ENCODE results near the gene OR10V1. TPM values are rescaled to one million over a fixed set of nuclear protein-coding genes. Genes with fewer than 3 reads are reported as not detected.
A peak's percentile ranks its signal among the peaks of the same experiment; 100 is the strongest.

OR10V1 gene, protein sequence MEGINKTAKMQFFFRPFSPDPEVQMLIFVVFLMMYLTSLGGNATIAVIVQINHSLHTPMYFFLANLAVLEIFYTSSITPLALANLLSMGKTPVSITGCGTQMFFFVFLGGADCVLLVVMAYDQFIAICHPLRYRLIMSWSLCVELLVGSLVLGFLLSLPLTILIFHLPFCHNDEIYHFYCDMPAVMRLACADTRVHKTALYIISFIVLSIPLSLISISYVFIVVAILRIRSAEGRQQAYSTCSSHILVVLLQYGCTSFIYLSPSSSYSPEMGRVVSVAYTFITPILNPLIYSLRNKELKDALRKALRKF
- not detected for total RNA-seq

DNA sequence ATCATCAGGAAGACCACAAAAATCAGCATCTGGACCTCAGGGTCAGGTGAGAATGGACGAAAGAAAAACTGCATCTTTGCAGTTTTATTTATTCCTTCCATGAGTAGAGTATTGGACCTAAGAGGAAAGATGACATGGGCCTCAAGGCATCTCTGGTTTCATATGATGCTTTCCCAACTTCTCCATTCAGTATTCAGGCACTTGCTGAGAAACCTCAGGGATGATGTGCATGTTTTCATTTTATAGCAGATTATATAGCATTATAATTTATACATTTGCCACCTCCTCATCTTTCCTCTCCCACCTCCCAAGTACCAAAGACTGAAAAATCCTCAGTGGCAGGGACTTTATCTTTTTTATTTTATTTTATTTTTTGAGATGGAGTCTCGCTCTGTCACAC is at the start of gene OR10V1:
Gene OR10V1 (minus strand): TSS at position 101 of the 400 bp plus-strand sequence. CDS start 0 bp downstream, at position 101.
- ChIA-PET CTCF (no interaction called here), POLR2A (no interaction called here)
- Mint-ChIP-seq H3K27me3 (peaks cover 33% of the 10 kb centered on the region), H3K4me1 (no peaks in the 10 kb centered on the region), H3K4me3 (no peak within 1 kb of the TSS), H3K9me3 (no peaks in the 10 kb centered on the region), H3K27ac (no peak within 1 kb of the TSS), H3K36me3 (ENCODE audit: low read depth) (no peaks in the 10 kb centered on the region)
- DNase-seq, result no peak

- Mint-ChIP-seq H3K36me3 (ENCODE audit: low read depth) (peaks cover 61% of the 10 kb centered on the region), H3K4me1 (peaks cover 64% of the 10 kb centered on the region), H3K27me3 (no peaks in the 10 kb centered on the region), H3K27ac (no peak overlapping the region), H3K4me3 (no peak overlapping the region), H3K9me3 (no peaks in the 10 kb centered on the region)
- ChIA-PET CTCF (no interaction called here), POLR2A (interaction anchor here (1.3 kb wide), 1 partner anchor 26 kb away, joined by 3 read pairs; no protein-coding TSS in a partner anchor)
- DNase-seq, result no peak
These were observed 48.3 kb upstream of the OR10V1 start for GRCh38 chr11:59761993-59762392.

DNA sequence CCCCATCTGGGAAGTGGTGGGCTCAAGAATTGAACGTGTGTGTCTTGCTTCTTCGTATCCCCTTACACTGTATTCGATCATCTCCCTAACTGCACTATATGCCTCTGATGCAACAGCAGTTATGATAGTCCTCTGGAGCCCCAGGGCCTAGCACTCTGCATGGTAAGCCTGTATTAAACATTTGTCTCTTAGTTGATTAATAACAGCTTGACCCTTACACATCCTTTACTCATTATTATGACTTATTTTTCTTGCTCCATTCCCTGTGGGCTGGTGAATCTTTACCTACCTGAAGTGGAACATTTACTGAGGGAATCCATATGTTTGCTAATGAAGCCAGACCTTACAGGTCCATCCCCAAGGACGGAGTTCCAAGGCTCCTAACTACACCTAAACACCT is 47.1 kb upstream of the OR10V1 start:
- Mint-ChIP-seq H3K4me3 (no peak overlapping the region), H3K27me3 (no peaks in the 10 kb centered on the region), H3K9me3 (no peaks in the 10 kb centered on the region), H3K4me1 (peaks cover 75% of the 10 kb centered on the region), H3K36me3 (ENCODE audit: low read depth) (peaks cover 72% of the 10 kb centered on the region), H3K27ac (no peak overlapping the region)
- DNase-seq, result no peak
- CTCF ChIA-PET, result interaction anchor here (1.2 kb wide), 1 partner anchor 32 kb away, joined by 4 read pairs; no protein-coding TSS in a partner anchor
- POLR2A ChIA-PET, result interaction anchor here (1.3 to 1.7 kb wide), 2 partner anchors 23 to 27 kb away, joined by 3 to 4 read pairs; no protein-coding TSS in a partner anchor

DNA sequence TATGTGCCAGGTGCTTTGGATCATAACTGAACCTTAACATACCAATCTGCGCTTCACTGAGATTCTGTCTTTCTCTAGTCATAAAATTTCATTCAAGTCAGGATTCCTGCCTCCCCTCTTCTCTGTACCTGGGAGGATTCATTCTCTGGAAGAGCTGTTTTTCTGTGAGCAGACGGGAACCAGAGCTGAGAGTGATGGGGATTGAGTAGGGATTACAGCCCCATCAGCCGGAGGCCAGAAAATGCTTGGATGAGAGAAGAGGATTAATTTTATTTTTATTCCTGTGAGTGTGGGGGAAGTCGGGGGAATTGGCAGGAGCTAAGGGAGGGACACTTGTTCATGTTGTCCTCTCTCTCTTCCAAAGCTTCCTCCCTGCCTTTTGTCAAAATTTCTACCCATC is 46.3 kb upstream of the OR10V1 start:
- no peak overlapping the region for H3K4me3 Mint-ChIP-seq

GRCh38 chr11:59758401-59759037 is 44.9 kb upstream of the OR10V1 start:
- CTCF ChIA-PET, result no interaction called here
- Mint-ChIP-seq H3K27ac (no peak overlapping the region), H3K27me3 (no peaks in the 10 kb centered on the region), H3K36me3 (ENCODE audit: low read depth) (peaks cover 64% of the 10 kb centered on the region), H3K4me1 (peaks cover 65% of the 10 kb centered on the region), H3K9me3 (no peaks in the 10 kb centered on the region), H3K4me3 (no peak overlapping the region)
- no peak for DNase-seq
- POLR2A ChIA-PET, result interaction anchor here (0.6 to 1.0 kb wide), 2 partner anchors 43 to 47 kb away, joined by 3 read pairs; no protein-coding TSS in a partner anchor

More for the DNA sequence above, 46.3 kb upstream of the OR10V1 start:
- Mint-ChIP-seq H3K36me3 (ENCODE audit: low read depth) (peaks cover 70% of the 10 kb centered on the region), H3K9me3 (no peaks in the 10 kb centered on the region), H3K4me1 (peaks cover 70% of the 10 kb centered on the region), H3K27ac (no peak overlapping the region), H3K27me3 (no peaks in the 10 kb centered on the region)
- CTCF ChIA-PET, result interaction anchor here (1.2 kb wide), 1 partner anchor 33 kb away, joined by 4 read pairs; no protein-coding TSS in a partner anchor
- POLR2A ChIA-PET, result interaction anchor here (0.6 to 1.7 kb wide), 4 partner anchors 13 to 42 kb away, joined by 3 to 4 read pairs (median 3); no protein-coding TSS in a partner anchor
- DNase-seq, result no peak

GRCh38 chr11:59756845-59757244 is 43.2 kb upstream of the OR10V1 start:
- H3K4me3 Mint-ChIP-seq, result peak overlapping the region; percentile 84
- peaks cover 56% of the 10 kb centered on the region for H3K4me1 Mint-ChIP-seq
- H3K27ac Mint-ChIP-seq, result peak overlapping the region; percentile 38
- no peak for DNase-seq
- peaks cover 50% of the 10 kb centered on the region for H3K36me3 Mint-ChIP-seq (ENCODE audit: low read depth)
- ChIA-PET CTCF (interaction anchor here (1.0 to 6.1 kb wide), 4 partner anchors 10 to 162 kb away, joined by 3 to 99 read pairs (median 17); no protein-coding TSS in a partner anchor), POLR2A (interaction anchor here (1.3 to 5.3 kb wide), 7 partner anchors 9 to 88 kb away, joined by 3 to 64 read pairs (median 59); partner anchors contain the start of genes MRPL16 and PATL1)
- H3K9me3 Mint-ChIP-seq, result no peaks in the 10 kb centered on the region
- H3K27me3 Mint-ChIP-seq, result no peaks in the 10 kb centered on the region

GRCh38 chr11:59756558-59756840 is 42.9 kb upstream of the OR10V1 start:
- ChIA-PET POLR2A (interaction anchor here (1.3 to 5.3 kb wide), 7 partner anchors 10 to 87 kb away, joined by 3 to 64 read pairs (median 59); partner anchors contain the start of genes MRPL16 and PATL1), CTCF (interaction anchor here (0.7 to 6.1 kb wide), 5 partner anchors 10 to 163 kb away, joined by 3 to 99 read pairs (median 3); no protein-coding TSS in a partner anchor)
- DNase-seq, result no peak
- peaks cover 49% of the 10 kb centered on the region for H3K36me3 Mint-ChIP-seq (ENCODE audit: low read depth)
- H3K27ac Mint-ChIP-seq, result peak overlapping the region; percentile 64
- H3K4me1 Mint-ChIP-seq, result peaks cover 56% of the 10 kb centered on the region
- no peaks in the 10 kb centered on the region for H3K9me3 Mint-ChIP-seq
- H3K27me3 Mint-ChIP-seq, result no peaks in the 10 kb centered on the region
- peak overlapping the region; percentile 84 for H3K4me3 Mint-ChIP-seq

DNA sequence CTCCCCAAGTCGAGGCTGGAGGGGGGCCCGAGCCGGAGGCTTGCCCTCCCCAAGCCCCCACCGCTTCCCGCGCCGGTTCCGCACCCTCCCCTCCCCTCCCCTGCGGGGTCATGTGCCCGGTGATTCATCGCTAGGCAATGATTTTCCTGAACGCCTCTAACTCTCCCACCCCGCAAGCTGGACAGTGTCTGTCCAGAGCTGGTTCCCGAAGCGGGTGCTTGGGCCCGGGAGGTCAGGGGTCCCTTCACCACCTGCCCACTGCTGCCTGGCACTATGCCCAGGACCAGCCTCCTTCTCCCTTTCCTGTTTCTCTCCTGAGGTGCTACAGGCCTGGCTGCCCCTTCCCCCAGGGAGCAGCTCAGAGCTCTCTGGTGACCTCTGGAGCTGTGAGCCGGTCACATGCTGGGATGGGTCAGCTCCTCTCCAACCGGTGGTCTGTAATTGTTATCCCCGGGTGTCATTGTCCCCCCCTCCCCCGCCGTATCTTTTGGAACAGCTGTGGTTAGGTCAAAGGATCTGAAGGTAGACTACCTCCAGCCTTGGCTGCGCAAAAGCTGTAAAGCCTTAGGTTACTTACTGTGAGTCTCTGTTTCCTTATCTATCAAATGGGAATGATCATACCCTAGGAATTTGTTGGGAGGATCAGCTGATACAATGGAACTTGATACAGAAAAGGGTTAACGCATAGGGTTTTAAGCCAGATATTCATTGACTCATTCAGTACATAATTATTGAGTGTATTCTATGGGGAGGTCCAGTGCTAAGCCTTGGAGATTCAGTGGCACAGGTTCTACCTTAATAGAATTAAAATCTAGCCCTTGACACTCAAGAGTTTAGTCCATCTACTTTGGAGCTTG is 42.3 kb upstream of the OR10V1 start:
- peak overlapping the region; percentile 64 for H3K27ac Mint-ChIP-seq

GRCh38 chr11:59754859-59755700 is 41.4 kb upstream of the OR10V1 start, which contains the start of gene STX3:
STX3 (plus strand) TSS chr11:59755376; CDS start chr11:59755606, 230 bp downstream.
- H3K36me3 Mint-ChIP-seq (ENCODE audit: low read depth), result peaks cover 36% of the 10 kb centered on the region
- peak; percentile 80 for DNase-seq
- ChIA-PET CTCF (interaction anchor here (0.7 to 6.1 kb wide), 18 partner anchors 9 to 164 kb away, joined by 3 to 99 read pairs (median 5); partner anchors contain the start of genes MRPL16 and PATL1), POLR2A (interaction anchor here (0.7 to 5.3 kb wide), 17 partner anchors 11 to 146 kb away, joined by 3 to 64 read pairs (median 4); partner anchors contain the start of genes MRPL16 and PATL1)
- peak within 1 kb of the TSS; percentile 84 for H3K4me3 Mint-ChIP-seq
- H3K4me1 Mint-ChIP-seq, result peaks cover 43% of the 10 kb centered on the region
- peak within 1 kb of the TSS; percentile 83 for H3K27ac Mint-ChIP-seq
- H3K9me3 Mint-ChIP-seq, result no peaks in the 10 kb centered on the region
- H3K27me3 Mint-ChIP-seq, result peaks cover 3% of the 10 kb centered on the region

More for the DNA sequence above, 42.3 kb upstream of the OR10V1 start:
- Mint-ChIP-seq H3K27me3 (no peaks in the 10 kb centered on the region), H3K4me1 (peaks cover 50% of the 10 kb centered on the region), H3K9me3 (no peaks in the 10 kb centered on the region), H3K4me3 (peak overlapping the region; percentile 84), H3K36me3 (ENCODE audit: low read depth) (peaks cover 43% of the 10 kb centered on the region)
- CTCF ChIA-PET, result interaction anchor here (0.7 to 6.1 kb wide), 12 partner anchors 8 to 163 kb away, joined by 3 to 99 read pairs (median 5); partner anchors contain the start of genes MRPL16 and PATL1
- POLR2A ChIA-PET, result interaction anchor here (0.9 to 5.3 kb wide), 12 partner anchors 10 to 146 kb away, joined by 3 to 64 read pairs (median 12); partner anchors contain the start of genes MRPL16 and PATL1
- peak; percentile 63 for DNase-seq

GRCh38 chr11:59754494-59754858 is 40.8 kb upstream of the OR10V1 start:
- peak overlapping the region; percentile 83 for H3K27ac Mint-ChIP-seq
- peaks cover 32% of the 10 kb centered on the region for H3K36me3 Mint-ChIP-seq (ENCODE audit: low read depth)
- H3K9me3 Mint-ChIP-seq, result no peaks in the 10 kb centered on the region
- peak; percentile 28 for DNase-seq
- POLR2A ChIA-PET, result interaction anchor here (1.0 to 5.3 kb wide), 11 partner anchors 12 to 85 kb away, joined by 3 to 64 read pairs (median 21); partner anchors contain the start of genes MRPL16 and PATL1
- peaks cover 41% of the 10 kb centered on the region for H3K4me1 Mint-ChIP-seq
- H3K27me3 Mint-ChIP-seq, result peaks cover 3% of the 10 kb centered on the region
- CTCF ChIA-PET, result interaction anchor here (0.7 to 6.1 kb wide), 16 partner anchors 11 to 165 kb away, joined by 3 to 99 read pairs (median 5); partner anchors contain the start of genes MRPL16 and PATL1
- peak overlapping the region; percentile 84 for H3K4me3 Mint-ChIP-seq

Measured in activated CD4-positive, alpha-beta memory T cell treated with anti-CD3 and anti-CD28 coated beads, Interleukin-2, amount 10 ng/mL, durations not matched to agents 7 days and 5 days (primary cell).